Right cardiac atrium (tissue), 5 donors: Measurements from ENCODE around the gene NEGR1. TPM values are rescaled to one million over a fixed set of nuclear protein-coding genes. Genes with fewer than 3 reads are reported as not detected.

Experiments used
- ATAC-seq, 2 donors: fragments of 200-7000 bp; cut with Tn5 transposase; one replicate each; pipeline versions ENCODE4 v1.8.0 to v1.9.1; 2020; ENCODE audit warnings: moderate library complexity in 2 of 2, mild to moderate bottlenecking in 1 of 2
- DNase-seq, 3 donors: peaks; one replicate each; pipeline ENCODE4 v3.0.0-alpha.2; 2020
- H3K27ac ChIP-seq: one replicate; pipeline ENCODE4 v1.5.1; 2013; ENCODE audit warnings: mild to moderate bottlenecking, low read length, control low read depth, moderate library complexity
- H3K27me3 ChIP-seq: one replicate; pipeline ENCODE4 v1.6.1; 2013; ENCODE audit not compliant: control insufficient read depth, insufficient read depth
- H3K4me1 ChIP-seq: one replicate; pipeline ENCODE4 v1.6.1; 2013; ENCODE audit warnings: low read length; ENCODE audit not compliant: control insufficient read depth, insufficient read depth
- H3K4me3 ChIP-seq: one replicate; pipeline ENCODE4 v1.5.1; 2013; ENCODE audit warnings: low read length, control low read depth
- H3K9me3 ChIP-seq: one replicate; pipeline ENCODE4 v1.6.1; 2013; ENCODE audit warnings: low read length; ENCODE audit not compliant: control insufficient read depth
- WGBS: extraction: QIAGEN DNeasy Blood & Tissue Kit; methylation state at CpG from one replicate; pipeline ENCODE4 v1.1.7; 2013; 5-methylcytosine and 5-hydroxymethylcytosine counted together
- intact Hi-C, 4 donors: fragments of 100-400 bp; cut with DNase I; formaldehyde crosslinking; loops; one replicate each; pipeline versions ENCODE4 v1.11.0 to v1.14.0; 2022 to 2023
- polyA plus RNA-seq: library from polyadenylated mRNA; stranded (reverse); fragments of 200-250 nt; gene quantifications from one replicate; pipeline ENCODE4 v1.2.3, GENCODE V29; 2013
- total RNA-seq, 4 donors: library from RNA; stranded (reverse); fragmentation: NEBNext Ultra II Directional; extraction: Animal tissue kit (Norgen Biotek cat#: 25700); gene quantifications; one replicate each; pipeline ENCODE4 v1.2.1, GENCODE V29; 2021
- donor health status: healthy with polysubstance abuse.
- donor health status: DM: no; HTN: yes; CAD: no.
- donor health status: DM: no; HTN: no; CAD: no.
- donor health status: DM: no; HTN: yes; CAD: no; lungs with severe emphysema.
- donor health status: DM: yes; HTN: yes; CAD: no.

The NEGR1 gene
- total and polyA plus RNA-seq, 5 donors = 9.1 to 26.1 (median 24.2) TPM

DNA sequence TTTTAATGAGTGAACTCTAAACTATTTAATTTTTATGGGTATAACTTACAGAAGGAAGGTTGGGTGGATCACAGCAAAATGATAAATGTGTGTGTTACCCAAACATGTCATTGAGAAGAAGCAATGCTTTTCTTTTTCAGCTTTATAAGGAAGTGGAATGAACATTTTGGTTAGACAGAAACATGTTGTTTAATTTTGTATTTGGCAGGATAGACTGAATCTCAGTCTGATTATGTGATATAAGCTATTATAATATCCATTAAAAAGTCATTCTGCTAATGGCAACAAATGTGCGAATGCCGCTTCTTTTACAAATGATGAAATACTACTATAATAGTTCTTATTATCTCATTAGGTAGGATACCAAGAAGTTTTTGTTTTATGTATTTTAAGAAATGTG lies 919.6 kb downstream of the NEGR1 start:
- H3K4me1 ChIP-seq = no peaks in the 10 kb centered on the region
- intact Hi-C loops = no loop called here
- ATAC-seq = no peak
- 88% methylated on average over 2 of the region's 2 CpGs for WGBS
- H3K27ac ChIP-seq = no peak overlapping the region
- H3K27me3 ChIP-seq = no peaks in the 10 kb centered on the region
- H3K9me3 ChIP-seq = no peaks in the 10 kb centered on the region
- H3K4me3 ChIP-seq = no peak overlapping the region
- DNase-seq = no peak

DNA sequence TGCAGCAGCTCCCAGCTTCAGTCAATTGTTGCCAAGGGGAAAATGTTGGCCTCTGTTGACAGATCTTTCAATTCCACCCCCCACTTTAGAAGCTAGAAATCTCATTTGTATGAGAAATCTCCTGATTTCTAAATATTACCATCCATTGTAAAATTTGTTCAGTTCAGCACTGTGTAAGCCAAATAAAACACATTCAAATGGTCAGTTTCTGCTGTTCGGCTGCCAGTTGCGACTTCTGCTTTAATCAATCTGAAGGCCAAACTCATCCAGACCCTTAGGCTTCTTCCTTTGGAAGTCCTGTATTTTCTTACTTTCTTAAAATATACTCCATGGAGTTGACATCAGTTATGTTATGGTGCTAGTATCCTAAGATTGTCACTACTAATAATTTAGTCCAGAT lies 920.3 kb downstream of the NEGR1 start:
- Histone ChIP-seq H3K4me1 (no peaks in the 10 kb centered on the region), H3K27me3 (no peaks in the 10 kb centered on the region), H3K9me3 (no peaks in the 10 kb centered on the region), H3K27ac (no peak overlapping the region), H3K4me3 (no peak overlapping the region)
- intact Hi-C loops = no loop called here
- WGBS = 61% methylated on average over 2 of the region's 2 CpGs
- ATAC-seq = no peak
- DNase-seq = no peak

DNA sequence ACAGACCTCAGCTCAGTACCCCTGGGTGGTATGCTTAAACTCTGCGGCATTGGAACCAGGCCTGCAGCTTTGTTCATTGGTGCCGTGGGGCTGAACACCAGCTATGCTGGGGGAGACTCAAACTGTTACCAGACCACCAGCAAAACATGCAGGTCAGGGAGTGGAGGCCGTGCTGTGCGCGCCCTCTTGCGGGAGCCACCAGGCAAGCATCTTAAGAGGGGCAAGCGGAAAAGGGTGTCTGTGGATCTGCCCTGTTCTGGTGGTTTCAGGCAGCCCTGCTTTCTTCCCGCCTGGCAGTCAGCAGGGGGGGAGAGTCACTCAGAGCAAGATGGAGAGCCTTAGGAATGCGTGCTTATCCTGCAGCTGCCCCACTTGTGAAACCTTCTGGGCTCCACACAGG lies 924.6 kb downstream of the NEGR1 start:
- intact Hi-C loops = no loop called here
- DNase-seq (peak in 1 of 3 donors; percentile 44), ATAC-seq (no peak)
- Histone ChIP-seq H3K4me3 (no peak overlapping the region), H3K9me3 (no peaks in the 10 kb centered on the region), H3K27ac (no peak overlapping the region), H3K27me3 (no peaks in the 10 kb centered on the region), H3K4me1 (no peaks in the 10 kb centered on the region)
- WGBS = 69% methylated on average over 9 of the region's 9 CpGs

DNA sequence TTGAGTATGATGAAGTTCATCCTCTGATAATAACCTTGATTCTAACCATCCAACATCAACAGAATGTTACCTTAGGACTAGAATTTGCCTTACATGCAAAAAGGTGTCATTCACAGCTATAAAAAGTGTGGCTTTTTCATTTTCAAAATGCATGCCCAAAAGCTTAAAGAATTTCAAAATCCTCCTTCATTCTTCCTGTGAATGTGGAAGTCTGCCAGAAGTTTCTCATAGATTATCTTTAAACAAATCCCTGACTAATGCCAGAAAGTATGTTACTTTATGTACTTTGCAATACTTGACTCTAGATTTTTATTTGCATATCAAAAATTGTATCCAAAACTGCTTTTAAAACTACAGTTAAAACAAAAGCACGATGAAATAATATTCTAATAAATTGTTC lies 930.9 kb downstream of the NEGR1 start:
- DNase-seq = no peak
- no peaks in the 10 kb centered on the region for H3K27me3 ChIP-seq
- H3K4me1 ChIP-seq = no peaks in the 10 kb centered on the region
- no peak overlapping the region for H3K27ac ChIP-seq
- no peak for ATAC-seq
- H3K4me3 ChIP-seq = no peak overlapping the region
- WGBS = 54% methylated on average over 1 of the region's 1 CpG
- intact Hi-C loops = no loop called here
- H3K9me3 ChIP-seq = no peaks in the 10 kb centered on the region

DNA sequence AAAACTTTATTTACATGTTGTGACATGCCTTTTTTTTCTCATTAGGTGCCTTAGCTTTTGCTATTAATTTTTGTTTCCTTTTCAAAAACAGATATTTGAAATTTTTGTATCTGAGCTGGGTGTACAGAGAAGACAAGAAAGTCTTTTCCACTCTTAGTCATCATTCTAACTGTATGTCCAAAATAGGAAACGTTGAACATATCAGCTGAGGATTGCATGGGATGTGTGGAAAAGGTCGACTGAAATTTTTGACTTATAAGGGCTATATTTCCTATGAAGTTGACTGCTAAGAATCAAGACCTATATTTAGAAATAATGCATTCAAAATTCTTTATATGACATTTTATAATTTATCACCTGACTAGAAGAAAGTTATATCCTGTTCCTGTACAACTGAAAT lies 931.5 kb downstream of the NEGR1 start:
- DNase-seq (no peak), ATAC-seq (no peak)
- intact Hi-C loops = no loop called here
- Histone ChIP-seq H3K4me1 (no peaks in the 10 kb centered on the region), H3K27ac (no peak overlapping the region), H3K4me3 (no peak overlapping the region), H3K9me3 (no peaks in the 10 kb centered on the region), H3K27me3 (no peaks in the 10 kb centered on the region)
- WGBS = 46% methylated on average over 2 of the region's 2 CpGs

DNA sequence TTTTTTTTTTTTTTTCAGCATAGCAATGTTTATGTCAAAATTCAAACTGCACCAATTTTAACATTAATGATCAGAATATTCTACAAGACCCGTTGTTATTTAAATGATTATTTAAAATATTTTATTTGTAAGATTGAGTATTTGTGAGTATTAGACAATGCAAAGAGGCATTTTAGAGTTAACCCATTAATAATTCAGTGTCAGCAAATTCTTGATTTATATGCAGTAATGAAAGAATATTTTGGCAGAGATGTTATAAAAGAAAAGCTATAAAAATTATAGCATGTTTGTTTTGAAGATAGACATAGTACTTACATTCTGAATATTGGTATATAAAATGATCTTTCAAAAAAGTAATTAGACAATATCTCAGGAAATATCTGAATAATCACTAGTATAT lies 932.0 kb downstream of the NEGR1 start:
- Histone ChIP-seq H3K27ac (no peak overlapping the region), H3K9me3 (no peaks in the 10 kb centered on the region), H3K27me3 (no peaks in the 10 kb centered on the region), H3K4me1 (no peaks in the 10 kb centered on the region), H3K4me3 (no peak overlapping the region)
- intact Hi-C loops = no loop called here
- 90% methylated on average over 1 of the region's 1 CpG for WGBS
- no peak for DNase-seq
- no peak for ATAC-seq
